ACC112 (cell line): Measurements from ENCODE around the gene BAAT.

ENCODE experiments used
- H2AFZ ChIP-seq: fragments of 200-600 bp; sonication (generic); one replicate; pipeline ENCODE4 v1.6.0; 2017; ENCODE audit warnings: antibody characterized with exemption, low read length; ENCODE audit not compliant: unreplicated experiment
- H3K27ac ChIP-seq: fragments of 200-600 bp; sonication (generic); 2 replicates; pipeline ENCODE4 v1.5.1; 2014; ENCODE audit warnings: low read depth, mild to moderate bottlenecking, antibody characterized with exemption, low read length, moderate library complexity
- H3K27me3 ChIP-seq: fragments of 200-600 bp; sonication (generic); 2 replicates; pipeline ENCODE4 v1.6.1; 2014; ENCODE audit warnings: mild to moderate bottlenecking, antibody characterized with exemption, low read length, moderate library complexity, mixed read lengths; ENCODE audit not compliant: insufficient read depth
- H3K36me3 ChIP-seq: fragments of 200-600 bp; sonication (generic); 2 replicates; pipeline ENCODE4 v1.6.1; 2016; ENCODE audit warnings: mild to moderate bottlenecking, antibody characterized with exemption, low read length, moderate library complexity, mixed read lengths; ENCODE audit not compliant: insufficient read depth
- H3K4me1 ChIP-seq: fragments of 200-600 bp; sonication (generic); one replicate; pipeline ENCODE4 v1.6.1; 2016; ENCODE audit warnings: low read length, mixed read lengths; ENCODE audit not compliant: insufficient read depth, unreplicated experiment, control insufficient read depth
- H3K4me3 ChIP-seq: fragments of 200-600 bp; sonication (generic); 2 replicates; pipeline ENCODE4 v1.5.1; 2014; ENCODE audit warnings: mild to moderate bottlenecking, low read depth, low read length
- H3K79me2 ChIP-seq: fragments of 200-600 bp; sonication (generic); one replicate; pipeline ENCODE4 v1.6.0; 2016; ENCODE audit warnings: low read length; ENCODE audit not compliant: control insufficient read depth, unreplicated experiment, insufficient read depth

The BAAT gene

DNA sequence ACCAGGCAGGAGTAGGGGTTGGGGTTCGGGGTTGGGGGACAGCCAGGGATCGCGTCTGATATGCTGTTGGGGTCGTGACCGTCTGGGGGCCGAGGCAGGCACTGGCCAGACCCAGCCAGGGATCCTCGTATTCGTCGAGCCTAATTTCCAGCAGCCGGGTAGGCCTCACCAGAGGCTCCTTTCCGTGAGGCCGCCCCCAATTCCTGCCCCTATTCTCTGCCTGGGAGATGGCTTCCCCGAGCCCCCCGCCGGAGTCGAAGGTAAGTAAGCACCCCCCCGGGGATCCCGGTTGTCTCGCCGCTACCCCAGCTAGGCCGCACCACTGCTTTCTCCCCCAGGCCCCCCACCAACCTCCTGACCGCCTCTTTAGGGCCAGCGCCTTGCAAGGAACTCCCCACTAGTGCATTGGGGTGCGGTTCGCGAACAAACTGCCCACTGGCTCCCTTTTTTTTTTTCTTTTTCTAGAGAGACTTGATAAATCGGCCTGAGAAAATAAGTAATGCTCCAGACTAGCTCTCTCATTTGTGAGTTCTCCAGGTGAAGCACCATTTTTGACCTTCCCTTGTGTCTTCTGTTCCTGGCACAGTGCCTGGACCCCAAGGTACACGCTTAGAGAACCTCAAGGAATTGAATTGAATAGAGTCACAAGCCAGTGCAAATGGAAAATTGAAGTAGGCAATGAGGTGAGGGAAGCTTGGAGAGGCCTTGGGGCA lies 14.3 kb upstream of the BAAT start:
- peak overlapping the region; percentile 77 for H2AFZ ChIP-seq
- H3K27ac ChIP-seq: no peak overlapping the region; the same call in 1 of the 2 replicates
- H3K27me3 ChIP-seq: no peaks in the 10 kb centered on the region
- peaks cover 10% of the 10 kb centered on the region for H3K4me1 ChIP-seq
- H3K4me3 ChIP-seq: peak overlapping the region; percentile 89
- H3K36me3 ChIP-seq: peaks cover 58% of the 10 kb centered on the region
- peaks cover 70% of the 10 kb centered on the region for H3K79me2 ChIP-seq

DNA sequence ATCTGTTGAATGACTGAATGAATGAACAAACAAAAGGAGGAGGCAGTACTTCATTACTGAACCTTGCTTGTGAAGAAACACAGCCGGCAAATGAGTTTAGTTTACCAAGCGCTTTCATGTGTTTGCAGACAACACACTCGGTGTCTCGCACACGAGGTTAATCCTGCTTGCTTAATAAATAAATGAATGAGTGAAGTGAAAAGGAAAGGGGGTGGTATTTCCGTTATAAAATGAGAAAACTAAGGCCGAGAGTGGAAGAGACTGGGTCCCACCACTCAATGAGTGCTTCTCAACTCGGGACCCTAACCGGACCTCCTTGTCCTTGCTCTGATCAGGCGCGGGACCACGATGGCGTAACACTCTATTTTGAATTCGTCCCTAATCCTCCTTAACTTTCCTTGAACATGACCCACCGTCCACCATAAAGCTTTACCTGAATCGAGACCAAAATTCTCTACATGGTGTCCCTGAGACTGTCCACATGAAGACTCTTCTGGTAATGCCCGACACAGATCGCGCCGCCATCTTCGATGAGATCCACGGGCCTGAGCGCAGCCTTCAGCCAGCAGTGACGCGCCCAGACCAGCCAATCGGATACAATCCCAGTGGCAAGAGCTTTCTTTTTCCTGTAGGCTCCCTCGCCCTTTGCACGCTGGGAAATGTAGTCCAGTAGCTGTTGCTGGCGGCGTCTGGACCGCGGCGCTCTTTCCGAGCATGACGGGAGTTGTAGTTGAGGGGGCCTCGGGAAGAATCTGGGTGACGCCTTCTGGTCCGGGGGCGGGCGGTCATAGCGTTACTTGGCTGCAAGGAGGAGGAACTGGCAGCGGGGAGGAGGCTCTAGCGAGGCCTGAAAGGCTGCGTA lies 13.5 kb upstream of the BAAT start, which contains the start of the genes MRPL50 and ZNF189:
Gene MRPL50, minus strand, starts transcription at position 551 of the 862 bp plus-strand sequence. Its CDS starts 26 bp downstream, at position 525.
Gene ZNF189, plus strand, starts transcription at position 784 of the 862 bp plus-strand sequence. CDS start 306 bp downstream, outside the sequence.
- Histone ChIP-seq H2AFZ (peak within 1 kb of the TSS; percentile 91), H3K4me1 (peaks cover 10% of the 10 kb centered on the region), H3K79me2 (peaks cover 76% of the 10 kb centered on the region), H3K27me3 (no peaks in the 10 kb centered on the region), H3K4me3 (peak within 1 kb of the TSS; percentile 89), H3K36me3 (peaks cover 56% of the 10 kb centered on the region), H3K27ac (peak within 1 kb of the TSS; percentile 50)

DNA sequence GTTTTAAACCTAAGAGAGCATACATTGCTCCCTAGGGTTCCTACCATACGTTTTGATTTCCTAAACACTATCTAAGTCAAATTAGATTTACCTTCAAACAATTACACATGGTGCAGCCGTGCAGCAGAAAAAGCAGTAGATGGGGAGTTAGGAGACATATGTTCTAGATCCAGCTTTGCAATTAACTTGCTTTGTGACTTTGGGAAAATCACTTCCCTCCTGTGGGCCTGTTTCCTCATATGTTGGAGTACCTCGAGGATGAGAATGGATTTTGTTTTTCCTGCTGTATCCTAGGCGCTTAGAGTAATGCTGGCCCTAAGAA lies 12.9 kb upstream of the BAAT start:
- Histone ChIP-seq H3K4me3 (peak overlapping the region; percentile 89), H3K4me1 (peaks cover 10% of the 10 kb centered on the region), H3K27ac (peak overlapping the region; percentile 50), H3K27me3 (no peaks in the 10 kb centered on the region), H3K36me3 (peaks cover 55% of the 10 kb centered on the region), H2AFZ (peak overlapping the region; percentile 91), H3K79me2 (peaks cover 82% of the 10 kb centered on the region)

DNA sequence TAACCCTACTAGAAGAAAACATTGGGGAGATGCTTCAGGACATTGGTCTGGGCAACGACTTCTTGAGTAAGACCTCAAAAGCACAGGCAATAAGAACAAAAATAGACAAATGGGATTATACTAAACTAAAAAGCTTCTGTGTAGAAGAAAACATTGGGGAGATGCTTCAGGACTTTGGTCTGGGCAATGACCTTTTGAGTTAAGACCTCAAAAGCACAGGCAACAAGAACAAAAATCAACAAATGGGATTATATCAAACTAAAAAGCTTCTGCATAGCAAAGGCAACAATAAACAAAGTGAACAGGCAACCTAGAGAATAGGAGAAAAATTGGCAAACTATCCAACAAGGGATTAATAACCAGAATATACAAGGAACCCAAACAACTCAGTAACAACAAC lies 9.9 kb upstream of the BAAT start:
- Histone ChIP-seq H3K4me1 (peaks cover 1% of the 10 kb centered on the region), H3K27ac (no peak overlapping the region), H3K27me3 (no peaks in the 10 kb centered on the region), H3K36me3 (peaks cover 32% of the 10 kb centered on the region), H2AFZ (no peak overlapping the region), H3K4me3 (no peak overlapping the region), H3K79me2 (peaks cover 83% of the 10 kb centered on the region)

DNA sequence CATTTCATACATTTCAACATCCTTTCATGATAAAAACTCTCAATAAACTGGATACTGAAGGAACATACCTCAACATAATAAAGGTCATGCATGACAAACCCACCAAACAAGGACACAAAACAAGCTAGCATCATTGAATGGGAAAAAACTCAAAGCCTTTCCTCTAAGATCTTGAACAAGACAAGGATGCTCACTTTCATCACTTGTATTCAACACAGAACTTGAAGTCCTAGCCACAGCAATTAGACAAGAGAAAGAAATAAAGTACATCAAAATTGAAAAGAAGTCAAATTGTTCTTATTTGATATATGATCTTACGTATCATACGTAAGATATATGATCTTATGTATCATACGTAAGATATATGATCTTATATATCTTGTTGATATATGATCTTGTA lies 8.3 kb upstream of the BAAT start:
- peaks cover 71% of the 10 kb centered on the region for H3K79me2 ChIP-seq
- H2AFZ ChIP-seq: no peak overlapping the region
- H3K4me1 ChIP-seq: no peaks in the 10 kb centered on the region
- peaks cover 39% of the 10 kb centered on the region for H3K36me3 ChIP-seq
- no peak overlapping the region for H3K4me3 ChIP-seq
- H3K27ac ChIP-seq: no peak overlapping the region
- H3K27me3 ChIP-seq: no peaks in the 10 kb centered on the region

DNA sequence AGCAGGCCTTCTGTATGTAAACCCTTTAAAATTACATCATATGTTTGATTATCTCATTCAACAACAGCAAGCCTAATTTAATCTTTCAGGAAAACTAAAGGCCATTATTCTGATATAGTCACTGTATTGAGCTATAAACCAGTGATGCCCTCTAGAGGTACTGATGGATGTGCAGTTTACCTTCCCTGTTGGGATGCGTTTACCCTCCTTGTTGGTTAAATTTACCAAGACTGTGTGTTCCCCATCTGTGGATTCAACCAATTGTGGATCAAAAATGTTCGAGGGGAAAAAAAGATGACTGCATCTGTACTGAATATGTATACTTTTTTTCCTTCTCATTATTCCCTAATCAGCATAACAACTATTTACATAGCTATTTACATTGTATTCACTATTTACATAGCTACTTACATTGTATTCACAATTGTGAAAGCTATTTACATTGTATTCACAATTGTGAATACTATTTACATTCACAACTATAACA lies 3.7 kb upstream of the BAAT start:
- Histone ChIP-seq H3K36me3 (peaks cover 18% of the 10 kb centered on the region), H3K4me3 (no peak overlapping the region), H3K79me2 (peaks cover 27% of the 10 kb centered on the region), H3K4me1 (no peaks in the 10 kb centered on the region), H2AFZ (no peak overlapping the region), H3K27me3 (no peaks in the 10 kb centered on the region), H3K27ac (no peak overlapping the region)

DNA sequence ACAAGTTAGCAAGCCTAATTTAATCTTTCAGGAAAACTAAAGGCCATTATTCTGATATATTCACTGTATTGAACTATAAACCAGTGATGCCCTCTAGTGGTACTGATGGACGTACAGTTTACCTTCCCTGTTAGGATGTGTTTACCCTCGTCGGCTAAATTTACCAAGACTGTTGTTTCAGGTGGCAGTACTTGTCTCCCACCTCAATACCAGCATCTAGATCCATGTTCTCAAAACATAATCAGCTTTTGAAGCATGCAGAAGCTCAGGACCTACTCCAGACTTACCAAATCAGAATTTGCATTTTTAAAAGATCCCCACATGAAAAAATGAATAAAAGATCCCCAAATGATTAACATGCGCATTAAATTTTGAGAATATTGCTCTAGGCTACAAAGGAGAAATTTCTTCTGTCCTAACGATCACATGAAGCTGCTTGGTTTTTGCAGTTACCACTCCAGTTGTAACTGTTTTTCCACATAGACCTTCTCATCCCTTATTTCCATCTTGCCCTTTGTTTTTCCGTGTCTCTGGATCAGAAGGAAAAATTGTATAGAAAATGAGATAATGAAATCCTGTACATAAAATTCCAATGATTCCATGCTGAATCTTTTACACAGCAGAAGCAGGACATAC lies 3.2 kb upstream of the BAAT start:
- peaks cover 13% of the 10 kb centered on the region for H3K36me3 ChIP-seq
- H3K27me3 ChIP-seq: no peaks in the 10 kb centered on the region
- no peaks in the 10 kb centered on the region for H3K4me1 ChIP-seq
- no peak overlapping the region for H3K27ac ChIP-seq
- H3K79me2 ChIP-seq: peaks cover 23% of the 10 kb centered on the region
- no peak overlapping the region for H2AFZ ChIP-seq
- H3K4me3 ChIP-seq: no peak overlapping the region

DNA sequence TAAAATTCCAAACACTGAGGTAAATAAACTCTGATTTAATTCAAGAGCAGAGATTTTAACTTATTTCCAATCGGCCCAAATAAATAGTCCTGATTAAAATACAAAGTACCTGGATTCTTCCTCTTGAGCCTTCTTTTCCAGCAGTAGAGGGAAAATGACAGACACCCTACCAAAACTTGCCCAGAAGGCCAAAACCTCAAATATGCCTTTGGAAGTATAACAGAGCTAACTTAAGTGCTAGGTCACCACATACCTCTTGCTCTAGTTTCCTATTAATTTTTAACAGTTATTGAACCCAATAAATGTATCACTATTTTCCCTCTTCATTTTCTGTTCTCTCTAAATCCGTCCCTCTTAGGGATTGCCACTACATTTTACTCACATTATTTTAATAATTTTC lies 1.4 kb downstream of the BAAT start:
- Histone ChIP-seq H3K4me1 (no peaks in the 10 kb centered on the region), H3K36me3 (no peaks in the 10 kb centered on the region; the same call in 1 of the 2 replicates), H3K27me3 (no peaks in the 10 kb centered on the region), H3K27ac (no peak overlapping the region), H2AFZ (no peak overlapping the region), H3K79me2 (no peaks in the 10 kb centered on the region), H3K4me3 (no peak overlapping the region)

DNA sequence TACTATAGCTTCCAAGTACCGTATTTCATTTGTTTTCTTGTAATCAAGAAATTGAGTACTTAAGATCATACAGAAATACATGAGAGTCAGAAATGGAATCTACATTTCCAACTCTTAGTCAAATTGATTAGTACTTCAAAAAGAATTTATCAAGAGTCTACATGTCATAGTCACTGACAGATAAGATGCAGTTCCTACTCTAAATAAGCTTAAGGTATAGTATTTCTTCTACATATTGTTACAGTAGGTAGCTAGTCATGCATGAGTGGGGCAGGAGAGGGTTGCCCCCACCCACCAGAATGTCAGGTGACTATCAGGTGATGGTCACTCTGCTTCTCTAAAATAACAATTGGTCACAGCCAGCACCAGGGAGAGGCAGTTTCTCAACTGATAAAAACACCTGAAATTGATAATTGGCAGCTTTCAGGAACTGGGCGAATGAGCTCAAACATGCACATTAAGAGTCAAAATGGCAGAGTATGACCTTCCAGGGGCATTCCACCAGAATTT lies 2.9 kb downstream of the BAAT start:
- no peaks in the 10 kb centered on the region for H3K4me1 ChIP-seq
- H3K27me3 ChIP-seq: no peaks in the 10 kb centered on the region
- no peak overlapping the region for H3K4me3 ChIP-seq
- H3K27ac ChIP-seq: no peak overlapping the region
- H2AFZ ChIP-seq: no peak overlapping the region
- H3K36me3 ChIP-seq: no peaks in the 10 kb centered on the region; the same call in 1 of the 2 replicates
- H3K79me2 ChIP-seq: no peaks in the 10 kb centered on the region

DNA sequence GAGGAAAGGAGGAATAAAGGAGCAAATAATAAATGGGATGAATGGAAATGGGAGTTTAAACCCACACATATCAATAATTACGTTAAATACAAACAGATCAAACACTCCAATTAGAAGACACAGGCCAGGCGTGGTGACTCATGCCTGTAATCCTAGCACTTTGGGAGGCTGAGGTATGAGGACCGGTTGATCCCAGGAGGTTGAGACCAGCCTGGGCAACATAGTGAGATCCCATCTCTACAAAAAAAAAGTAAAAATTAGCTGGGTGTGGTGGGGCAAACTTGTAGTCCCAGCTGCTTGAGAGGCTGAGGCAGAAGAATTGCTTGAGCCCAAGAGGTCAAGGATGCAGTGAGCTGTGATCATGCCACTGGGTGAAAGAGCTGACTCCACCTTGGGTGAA lies 3.7 kb downstream of the BAAT start:
- Histone ChIP-seq H3K79me2 (no peaks in the 10 kb centered on the region), H3K4me1 (peaks cover 3% of the 10 kb centered on the region), H2AFZ (no peak overlapping the region), H3K27me3 (no peaks in the 10 kb centered on the region), H3K36me3 (no peaks in the 10 kb centered on the region; the same call in 1 of the 2 replicates), H3K4me3 (no peak overlapping the region), H3K27ac (no peak overlapping the region)
